Lower lobe of right lung (tissue), 2 donors: ENCODE data around the gene HMSD. TPM values are rescaled to one million over a fixed set of nuclear protein-coding genes. Genes with fewer than 3 reads are reported as not detected.
"Not testable (repeated sequence)": the region's sequence is repeated elsewhere in the genome, so short reads cannot be mapped to it uniquely, and the experiment has no call there.

Experiments used
- ATAC-seq, 2 donors: fragments of 200-7000 bp; cut with Tn5 transposase; one replicate each; pipeline ENCODE4 v1.9.1; 2020 to 2022; ENCODE audit warnings: mild to moderate bottlenecking in 2 of 2, moderate library complexity in 2 of 2
- DNase-seq: peaks from one replicate; pipeline ENCODE4 v3.0.0-alpha.2; 2020
- H3K27ac ChIP-seq: fragments of 200-600 bp; one replicate; pipeline ENCODE4 v1.8.0; 2022
- H3K27me3 ChIP-seq: fragments of 200-600 bp; one replicate; pipeline ENCODE4 v1.8.0; 2022; ENCODE audit warnings: low read depth
- H3K36me3 ChIP-seq: fragments of 200-600 bp; one replicate; pipeline ENCODE4 v1.8.0; 2022; ENCODE audit warnings: mild to moderate bottlenecking
- H3K4me1 ChIP-seq: fragments of 200-600 bp; one replicate; pipeline ENCODE4 v1.8.0; 2022
- H3K4me3 ChIP-seq: fragments of 200-600 bp; one replicate; pipeline ENCODE4 v1.8.0; 2022; ENCODE audit warnings: mild to moderate bottlenecking
- H3K9me3 ChIP-seq: fragments of 200-600 bp; one replicate; pipeline ENCODE4 v1.8.0; 2022
- CTCF ChIP-seq: fragments of 200-600 bp; IDR thresholded peaks from one replicate; pipeline ENCODE4 v1.8.0; 2022; ENCODE audit warnings: antibody characterized with exemption, mild to moderate bottlenecking
- intact Hi-C: fragments of 100-400 bp; cut with DNase I; formaldehyde crosslinking; loops from one replicate; pipeline ENCODE4 v1.11.0; 2022
- total RNA-seq: library from RNA; stranded (reverse); fragmentation: NEBNext Ultra II Directional; extraction: Animal tissue kit (Norgen Biotek cat#: 25700); gene quantifications from one replicate; pipeline ENCODE4 v1.2.1, GENCODE V29; 2021
- donor health status: DM: no; HTN: yes; CAD: no; lungs with severe emphysema.

HMSD gene
- total RNA-seq, 1 donor from 2014 or later = 1.6 TPM

- Histone ChIP-seq H3K4me1 (no peaks in the 10 kb centered on the region), H3K27me3 (no peaks in the 10 kb centered on the region), H3K27ac (no peak overlapping the region), H3K9me3 (no peaks in the 10 kb centered on the region), H3K4me3 (no peak overlapping the region), H3K36me3 (no peaks in the 10 kb centered on the region)
- intact Hi-C loops = no loop called here
- ATAC-seq (no peak), DNase-seq (no peak)
- no peak for TF ChIP-seq CTCF
These were observed 20.8 kb upstream of the HMSD start for GRCh38 chr18:63928331-63928730.

- H3K4me3 ChIP-seq, intact Hi-C loops, H3K27ac ChIP-seq, H3K9me3 ChIP-seq, ATAC-seq, H3K36me3 ChIP-seq, H3K27me3 ChIP-seq, H3K4me1 ChIP-seq, DNase-seq: not testable (repeated sequence)
These were observed 19.7 kb upstream of the HMSD start for GRCh38 chr18:63929369-63929768.

- intact Hi-C loops = no loop called here
- ATAC-seq (peak in 1 of 2 donors; percentile 48), DNase-seq (no peak)
- Histone ChIP-seq H3K4me3 (no peak overlapping the region), H3K27ac (no peak overlapping the region), H3K4me1 (peaks cover under 1% of the 10 kb centered on the region), H3K9me3 (no peaks in the 10 kb centered on the region), H3K36me3 (no peaks in the 10 kb centered on the region), H3K27me3 (no peaks in the 10 kb centered on the region)
- no peak for TF ChIP-seq CTCF
These were observed 18.2 kb upstream of the HMSD start for GRCh38 chr18:63930773-63931354.

GRCh38 chr18:63936156-63936931 is 12.8 kb upstream of the HMSD start:
- peaks cover 10% of the 10 kb centered on the region for H3K27me3 ChIP-seq
- ATAC-seq (peak; percentile 98 to 99), DNase-seq (peak; percentile 92)
- TF ChIP-seq CTCF = peak; percentile 72
- H3K36me3 ChIP-seq = no peaks in the 10 kb centered on the region
- H3K4me1 ChIP-seq = peaks cover 11% of the 10 kb centered on the region
- H3K4me3 ChIP-seq = peak overlapping the region; percentile 58
- intact Hi-C loops = no loop called here
- no peaks in the 10 kb centered on the region for H3K9me3 ChIP-seq
- H3K27ac ChIP-seq = no peak overlapping the region

GRCh38 chr18:63936932-63937393 is 12.1 kb upstream of the HMSD start:
- H3K4me3 ChIP-seq = peak overlapping the region; percentile 58
- peaks cover 11% of the 10 kb centered on the region for H3K4me1 ChIP-seq
- no peaks in the 10 kb centered on the region for H3K9me3 ChIP-seq
- TF ChIP-seq CTCF = no peak
- H3K36me3 ChIP-seq = no peaks in the 10 kb centered on the region
- H3K27me3 ChIP-seq = peaks cover 10% of the 10 kb centered on the region
- no peak for ATAC-seq
- no peak overlapping the region for H3K27ac ChIP-seq
- DNase-seq = no peak
- intact Hi-C loops = no loop called here

GRCh38 chr18:63940008-63940407 is 9.1 kb upstream of the HMSD start:
- peaks cover 11% of the 10 kb centered on the region for H3K4me1 ChIP-seq
- intact Hi-C loops = no loop called here
- no peaks in the 10 kb centered on the region for H3K36me3 ChIP-seq
- H3K4me3 ChIP-seq = no peak overlapping the region
- H3K27me3 ChIP-seq = peaks cover 10% of the 10 kb centered on the region
- no peak for ATAC-seq
- TF ChIP-seq CTCF = no peak
- H3K9me3 ChIP-seq = no peaks in the 10 kb centered on the region
- no peak overlapping the region for H3K27ac ChIP-seq
- no peak for DNase-seq

- H3K27ac ChIP-seq, intact Hi-C loops, H3K36me3 ChIP-seq, DNase-seq, H3K4me3 ChIP-seq, ATAC-seq, H3K9me3 ChIP-seq: not testable (repeated sequence)
- Histone ChIP-seq H3K4me1 (peaks cover 11% of the 10 kb centered on the region), H3K27me3 (peaks cover 10% of the 10 kb centered on the region)
These were observed 8.5 kb upstream of the HMSD start for GRCh38 chr18:63940543-63941050.
